IMR-90 (cell line): ENCODE measurements around the gene NRIP3. TPM values are rescaled to one million over a fixed set of nuclear protein-coding genes. Genes with fewer than 3 reads are reported as not detected.

Experiments
- ATAC-seq: fragments of 200-7000 bp; cut with Tn5 transposase; 2 replicates; pipeline ENCODE4 v1.9.1; 2020; ENCODE audit warnings: low read depth, mild to moderate bottlenecking, moderate library complexity
- BruUV-seq: library from RNA; stranded (reverse); fragments of 400-500 nt; replicated peaks from 2 replicates; lab custom pipeline; 2021; lab: Mats Ljungman, UMichigan
- CTCF ChIA-PET: fragments of 300-600 bp; formaldehyde crosslinking; extraction: SDS; loops from one replicate; lab custom pipeline; 2021; ENCODE audit warnings: antibody characterized with exemption; lab: Yijun Ruan, JAX
- POLR2A ChIA-PET: fragments of 300-600 bp; sonication (Branson Sonifier 250); formaldehyde crosslinking; loops from one replicate; lab custom pipeline; 2022; ENCODE audit warnings: antibody characterized with exemption; ENCODE audit not compliant: unreplicated experiment; lab: Charles Lee
- DNase-seq: peaks from one replicate; pipeline ENCODE4 v3.0.0; 2013
- H2AFZ ChIP-seq: replicated peaks from 2 replicates; pipeline ENCODE3; 2013; ENCODE audit warnings: low read length, mild to moderate bottlenecking; ENCODE audit not compliant: poor library complexity
- H2AK5ac ChIP-seq: 2 replicates; pipeline ENCODE4 v1.6.1; 2013; ENCODE audit warnings: low read depth, low read length, inconsistent platforms
- H2AK9ac ChIP-seq: replicated peaks from 2 replicates; pipeline ENCODE3; 2013; ENCODE audit warnings: mild to moderate bottlenecking, low read depth, low read length, moderate library complexity; ENCODE audit not compliant: poor library complexity
- H2BK120ac ChIP-seq: 2 replicates; pipeline ENCODE4 v1.6.1; 2013; ENCODE audit warnings: low read depth, low read length, inconsistent platforms
- H2BK15ac ChIP-seq: 3 replicates; pipeline ENCODE4 v1.6.1; 2013; ENCODE audit warnings: low read depth, low read length, inconsistent platforms
- H2BK20ac ChIP-seq: 2 replicates; pipeline ENCODE4 v1.6.1; 2013; ENCODE audit warnings: low read depth, mild to moderate bottlenecking, inconsistent platforms, low read length, moderate library complexity
- H2BK5ac ChIP-seq: 2 replicates; pipeline ENCODE4 v1.6.1; 2013; ENCODE audit warnings: mild to moderate bottlenecking, low read depth, low read length, inconsistent platforms; ENCODE audit not compliant: poor library complexity, severe bottlenecking
- H3K14ac ChIP-seq: replicated peaks from 2 replicates; pipeline ENCODE4 v1.6.1; 2013; ENCODE audit warnings: low read depth, low read length, inconsistent platforms
- H3K18ac ChIP-seq: 2 replicates; pipeline ENCODE4 v1.6.1; 2013; ENCODE audit warnings: low read depth, low read length, control low read depth
- H3K23ac ChIP-seq: 2 replicates; pipeline ENCODE4 v1.6.1; 2013; ENCODE audit warnings: low read depth, low read length, inconsistent platforms
- H3K27ac ChIP-seq: 2 replicates; pipeline ENCODE4 v1.5.1; 2013; ENCODE audit warnings: mild to moderate bottlenecking, control low read depth, low read length; ENCODE audit not compliant: insufficient read depth
- H3K27me3 ChIP-seq: 2 replicates; pipeline ENCODE4 v1.6.1; 2013; ENCODE audit warnings: low read length; ENCODE audit not compliant: control insufficient read depth, insufficient read depth
- H3K36me3 ChIP-seq: 2 replicates; pipeline ENCODE4 v1.6.1; 2013; ENCODE audit warnings: low read length, mixed read lengths; ENCODE audit not compliant: control insufficient read depth, insufficient read depth
- H3K4ac ChIP-seq: 2 replicates; pipeline ENCODE4 v1.6.1; 2013; ENCODE audit warnings: low read depth, low read length, inconsistent platforms
- H3K4me1 ChIP-seq: 2 replicates; pipeline ENCODE4 v1.6.1; 2013; ENCODE audit warnings: low read length, mixed read lengths; ENCODE audit not compliant: control insufficient read depth, insufficient read depth
- H3K4me2 ChIP-seq: 2 replicates; pipeline ENCODE4 v1.6.1; 2013; ENCODE audit warnings: low read depth, mild to moderate bottlenecking, control low read depth, low read length, moderate library complexity
- H3K4me3 ChIP-seq: 2 replicates; pipeline ENCODE4 v1.5.1; 2013; ENCODE audit warnings: low read depth, mild to moderate bottlenecking, control low read depth, low read length, moderate library complexity; ENCODE audit not compliant: insufficient read depth
- H3K56ac ChIP-seq: 2 replicates; pipeline ENCODE4 v1.6.1; 2013; ENCODE audit warnings: low read length, inconsistent platforms; ENCODE audit not compliant: insufficient read depth; ENCODE audit errors: extremely low read depth
- H3K79me1 ChIP-seq, 2 experiments: 2 replicates each; pipeline ENCODE4 v1.6.1; 2013; ENCODE audit warnings: low read length in 2 of 2, inconsistent platforms in 1 of 2, low read depth in 1 of 2
- H3K9ac ChIP-seq: 2 replicates; pipeline ENCODE4 v1.6.1; 2013; ENCODE audit warnings: low read depth, low read length, control low read depth
- H3K9me1 ChIP-seq: 2 replicates; pipeline ENCODE4 v1.6.1; 2013; ENCODE audit warnings: low read length, inconsistent platforms; ENCODE audit not compliant: insufficient read depth
- H3K9me3 ChIP-seq: 2 replicates; pipeline ENCODE4 v1.6.1; 2013; ENCODE audit warnings: low read length; ENCODE audit not compliant: control insufficient read depth, insufficient read depth
- H4K20me1 ChIP-seq: 2 replicates; pipeline ENCODE4 v1.6.1; 2013; ENCODE audit warnings: low read length, inconsistent platforms; ENCODE audit not compliant: insufficient read depth
- H4K5ac ChIP-seq: 2 replicates; pipeline ENCODE4 v1.6.1; 2013; ENCODE audit warnings: mild to moderate bottlenecking, low read depth, low read length, control low read depth
- H4K8ac ChIP-seq, 2 experiments: 2 replicates each; pipeline ENCODE4 v1.6.1; 2013; ENCODE audit warnings: low read depth in 2 of 2, low read length in 2 of 2, control low read depth in 1 of 2, inconsistent platforms in 1 of 2
- H4K91ac ChIP-seq: 2 replicates; pipeline ENCODE4 v1.6.1; 2013; ENCODE audit warnings: low read depth, low read length, inconsistent platforms; ENCODE audit not compliant: insufficient read depth
- CHD1 ChIP-seq: IDR thresholded peaks from 2 replicates; pipeline ENCODE4 v1.6.1; 2012; ENCODE audit warnings: low read depth, low read length, improper control_type of control experiment
- FOS ChIP-seq: fragments of 150-350 bp; IDR thresholded peaks from 2 replicates; pipeline ENCODE4 v1.6.1; 2016; ENCODE audit warnings: low read depth, low read length
- RCOR1 ChIP-seq: IDR thresholded peaks from 2 replicates; pipeline ENCODE4 v1.6.1; 2012; ENCODE audit warnings: mild to moderate bottlenecking, low read length, improper control_type of control experiment; ENCODE audit not compliant: insufficient replicate concordance
- WGBS, 2 experiments: methylation state at CpG; one replicate each; pipeline versions ENCODE4 v1.1.5 to v1.1.7; 2013; ENCODE audit warnings: missing lambda C conversion rate in 2 of 2; ENCODE audit not compliant: insufficient read length in 1 of 2; ENCODE audit errors: extremely low coverage in 2 of 2; 5-methylcytosine and 5-hydroxymethylcytosine counted together
- dilution Hi-C: fragments of 300-500 bp; cut with HindIII; formaldehyde crosslinking; loops from one replicate; pipeline ENCODE4 v1.14.3; 2018; ENCODE audit warnings: low sequenced_read_pairs; ENCODE audit not compliant: unreplicated experiment
- in situ Hi-C: fragments of 300-500 bp; cut with MboI; formaldehyde crosslinking; loops from 3 replicates; pipeline ENCODE4 v1.14.3; 2019; ENCODE audit warnings: low sequenced_read_pairs, inconsistent platforms, mixed read lengths
- intact Hi-C: fragments of 100-400 bp; cut with micrococcal nuclease; formaldehyde crosslinking; loops from 2 replicates; pipeline ENCODE4 v1.10.0; 2022
- polyA plus RNA-seq, 3 experiments: library from polyadenylated mRNA; depleted of rRNA; stranded (reverse); fragments of >200 nt; gene quantifications; 2 replicates each; pipeline ENCODE4 v1.2.3, GENCODE V29; 2012; ENCODE audit warnings: low replicate concordance in 1 of 3
- total RNA-seq: library from RNA; depleted of rRNA; stranded (reverse); fragments of >200 nt; gene quantifications from 2 replicates; pipeline ENCODE4 v1.2.3, GENCODE V29; 2012

The NRIP3 gene
- total and polyA plus RNA-seq, 2 of the 4 experiments (the other 2 are of a cell fraction), result 11.5 to 43.6 TPM

GRCh38 chr11:9008661-9009060 is 4.9 kb upstream of the NRIP3 start:
- H3K27me3 ChIP-seq, result peaks cover 37% of the 10 kb centered on the region
- TF ChIP-seq FOS, result no peak
- no peak for TF ChIP-seq CHD1
- TF ChIP-seq RCOR1, result no peak
- no peaks in the 10 kb centered on the region for H3K36me3 ChIP-seq
- dilution Hi-C loops (no loop called here), in situ Hi-C loops (loop anchor here (25.0 kb wide), 1 partner anchor 504 kb away; no protein-coding TSS in a partner anchor), intact Hi-C loops (no loop called here)
- no peak overlapping the region for H2AK5ac ChIP-seq
- no peak overlapping the region for H2BK20ac ChIP-seq
- no peaks in the 10 kb centered on the region for H4K20me1 ChIP-seq
- no peak overlapping the region for H4K91ac ChIP-seq
- no peak overlapping the region for H2AK9ac ChIP-seq
- H3K56ac ChIP-seq, result no peak overlapping the region
- no peak overlapping the region for H3K4me2 ChIP-seq
- no peak overlapping the region for H3K14ac ChIP-seq
- WGBS, 2 experiments, result no CpG with 5 or more reads among the region's 1 CpG
- ATAC-seq (no peak), DNase-seq (no peak)
- BruUV-seq, result no TSS peak
- no peak overlapping the region for H3K23ac ChIP-seq
- no peak overlapping the region for H4K8ac ChIP-seq
- H2AFZ ChIP-seq, result no peak overlapping the region
- CTCF ChIA-PET, result no interaction called here
- H3K4ac ChIP-seq, result no peak overlapping the region
- POLR2A ChIA-PET, result no interaction called here
- H3K9me3 ChIP-seq, result no peaks in the 10 kb centered on the region
- H3K27ac ChIP-seq, result no peak overlapping the region
- H2BK120ac ChIP-seq, result no peak overlapping the region
- no peaks in the 10 kb centered on the region for H3K79me1 ChIP-seq
- H4K5ac ChIP-seq, result no peak overlapping the region
- no peak overlapping the region for H3K4me3 ChIP-seq
- no peak overlapping the region for H3K18ac ChIP-seq
- no peak overlapping the region for H2BK5ac ChIP-seq
- no peak overlapping the region for H2BK15ac ChIP-seq
- H3K4me1 ChIP-seq, result 0 out of 2 replicates have a peak, but pooled peaks cover 2% of the 10 kb centered on the region
- no peak overlapping the region for H3K9ac ChIP-seq
- no peaks in the 10 kb centered on the region; the same call in 1 of the 2 replicates for H3K9me1 ChIP-seq
